Heart right ventricle (tissue), 16 donors: ENCODE results near the gene CACNA1C. TPM values are rescaled to one million over a fixed set of nuclear protein-coding genes. Genes with fewer than 3 reads are reported as not detected.
A peak's percentile ranks its signal among the peaks of the same experiment; 100 is the strongest.

Source experiments
- ATAC-seq, 8 donors: fragments of 200-7000 bp; cut with Tn5 transposase; one replicate each; pipeline ENCODE4 v1.9.1; 2020; ENCODE audit warnings: mild to moderate bottlenecking in 8 of 8, moderate library complexity in 8 of 8, moderate number of reproducible peaks in 1 of 8
- DNase-seq, 2 donors: peaks; one replicate each; pipeline ENCODE4 v3.0.0-alpha.2; 2020
- H3K27ac ChIP-seq, 10 donors: fragments of 200-600 bp; sonication (generic) in 2 of 10; one replicate each; pipeline versions ENCODE4 v1.5.0 to v1.8.0; 2020 to 2022; ENCODE audit warnings: mild to moderate bottlenecking in 3 of 10
- H3K27me3 ChIP-seq, 7 donors: fragments of 200-600 bp; one replicate each; pipeline ENCODE4 v1.8.0; 2021 to 2022; ENCODE audit warnings: mild to moderate bottlenecking in 2 of 7
- H3K36me3 ChIP-seq, 9 donors: fragments of 200-600 bp; sonication (generic) in 1 of 9; one replicate each; pipeline versions ENCODE4 v1.5.0 to v1.8.0; 2020 to 2022; ENCODE audit warnings: mild to moderate bottlenecking in 2 of 9
- H3K4me1 ChIP-seq, 9 donors: fragments of 200-600 bp; sonication (generic) in 1 of 9; one replicate each; pipeline versions ENCODE4 v1.5.0 to v1.8.0; 2020 to 2022; ENCODE audit warnings: mild to moderate bottlenecking in 4 of 9
- H3K4me3 ChIP-seq, 10 donors: fragments of 200-600 bp; sonication (generic) in 2 of 10; one replicate each; pipeline versions ENCODE4 v1.5.0 to v1.8.0; 2020 to 2022; ENCODE audit warnings: mild to moderate bottlenecking in 7 of 10, moderate library complexity in 2 of 10
- H3K9me3 ChIP-seq, 11 donors: fragments of 200-600 bp in 10 of 11; sonication (generic) in 2 of 11; one replicate each; pipeline versions ENCODE4 v1.5.0 to v1.8.0; 2013 to 2022; ENCODE audit warnings: mild to moderate bottlenecking in 2 of 11, control low read depth in 1 of 11, moderate library complexity in 1 of 11
- WGBS, 2 donors: extraction: QIAGEN DNeasy Blood & Tissue Kit; methylation state at CpG; one replicate each; pipeline ENCODE4 v1.1.7; 2013; ENCODE audit warnings: inconsistent platforms in 1 of 2; 5-methylcytosine and 5-hydroxymethylcytosine counted together
- intact Hi-C, 10 donors: fragments of 100-400 bp; cut with DNase I; formaldehyde crosslinking; loops; one replicate each; pipeline versions ENCODE4 v1.11.1 to v1.14.2; 2022
- polyA plus RNA-seq, 2 donors: library from polyadenylated mRNA; stranded (reverse); fragments of 200-250 nt; gene quantifications; one replicate each; pipeline ENCODE4 v1.2.3, GENCODE V29; 2013
- total RNA-seq, 10 donors: library from RNA; stranded (reverse); fragmentation: NEBNext Ultra II Directional in 3 of 10; extraction: Animal tissue kit (Norgen Biotek cat#: 25700) in 3 of 10; gene quantifications; one replicate each; pipeline versions ENCODE4 v1.2.1 to v1.2.4, GENCODE V29; 2021 to 2023
- TF ChIP-seq, protein P1 (sequence below), 9 donors: fragments of 200-600 bp; sonication (generic) in 2 of 9; IDR thresholded peaks; one replicate each; pipeline versions ENCODE4 v1.5.0 to v1.8.0; 2021 to 2022; ENCODE audit warnings: antibody characterized with exemption in 9 of 9, mild to moderate bottlenecking in 5 of 9, moderate library complexity in 1 of 9
- donor health status: Arrhythmogenic right ventricular cardiomyopathy.
- donor health status: ischemic (EF 13 %, LVEDD 7.1; RV severe dilation, severe dysfunction).
- donor health status: healthy with polysubstance abuse.
- donor health status: DM: no; HTN: yes; CAD: no.
- donor health status: DM: no; HTN: no; CAD: no.
- donor health status: ischemic (EF 25% LVEDD 6.9; RV normal size, moderate dysfunction).
- donor health status: ischemic (EF 25% LVEDD 5.7; RV mildly dilated, moderate dysfunction).
- donor health status: healthy.
- donor health status: DM: yes; HTN: yes; CAD: no.
- donor health status: Ischemic cardiomyopathy.
- donor health status: ischemic (EF 35%, LVEDD 5.7; RV mildly dilated, moderate dysfunction).
- donor health status: nonischemic (EF 11% LVEDD 7.7; RV severe dilation, severe dysfunction).
- donor health status: DM: yes; HTN: yes; CAD: no.
- donor health status: PGD.
- donor health status: ischemic (EF 29% LVEDD 5.4; RV normal size, mild dysfunction).
- donor health status: nonischemic (EF 23%, LVEDD 6.1; RV moderate dilation, normal function).

CACNA1C gene
- total and polyA plus RNA-seq, 12 donors: 19.1 to 222 (median 183) TPM

DNA sequence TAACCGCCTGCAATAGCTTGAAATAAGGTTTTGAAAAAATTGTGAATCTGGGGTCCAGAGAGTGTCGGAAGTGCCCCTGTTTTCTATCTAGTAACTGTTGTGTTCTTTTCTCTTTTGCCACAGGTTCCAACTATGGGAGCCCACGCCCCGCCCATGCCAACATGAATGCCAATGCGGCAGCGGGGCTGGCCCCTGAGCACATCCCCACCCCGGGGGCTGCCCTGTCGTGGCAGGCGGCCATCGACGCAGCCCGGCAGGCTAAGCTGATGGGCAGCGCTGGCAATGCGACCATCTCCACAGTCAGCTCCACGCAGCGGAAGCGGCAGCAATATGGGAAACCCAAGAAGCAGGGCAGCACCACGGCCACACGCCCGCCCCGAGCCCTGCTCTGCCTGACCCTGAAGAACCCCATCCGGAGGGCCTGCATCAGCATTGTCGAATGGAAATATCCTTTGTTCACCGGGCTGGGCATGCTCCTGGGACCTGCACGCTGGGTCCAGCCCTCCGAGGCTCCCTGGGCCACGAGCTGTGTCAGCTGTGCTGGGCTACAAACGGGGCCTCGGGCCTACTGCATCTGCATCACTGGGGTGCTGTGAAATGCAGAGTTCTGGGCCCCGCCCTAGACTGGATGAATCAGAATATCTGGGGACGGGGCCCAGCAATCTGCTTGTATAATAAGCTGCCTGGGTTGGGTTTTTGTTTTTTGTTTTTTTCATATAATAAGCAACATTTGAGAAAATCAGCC, 62.5 kb downstream of the CACNA1C start:
- H3K4me1 ChIP-seq: peaks cover 29 to 99% (median 72%) of the 10 kb centered on the region in 9 donors
- intact Hi-C loops: no loop called here
- H3K27ac ChIP-seq: peak overlapping the region in 5 of 10 donors; percentile 6 to 80 (median 60)
- no peaks in the 10 kb centered on the region for H3K9me3 ChIP-seq
- 94 to 95% methylated on average over 31 of the region's 31 CpGs for WGBS, 2 donors
- TF ChIP-seq, protein P1, sequence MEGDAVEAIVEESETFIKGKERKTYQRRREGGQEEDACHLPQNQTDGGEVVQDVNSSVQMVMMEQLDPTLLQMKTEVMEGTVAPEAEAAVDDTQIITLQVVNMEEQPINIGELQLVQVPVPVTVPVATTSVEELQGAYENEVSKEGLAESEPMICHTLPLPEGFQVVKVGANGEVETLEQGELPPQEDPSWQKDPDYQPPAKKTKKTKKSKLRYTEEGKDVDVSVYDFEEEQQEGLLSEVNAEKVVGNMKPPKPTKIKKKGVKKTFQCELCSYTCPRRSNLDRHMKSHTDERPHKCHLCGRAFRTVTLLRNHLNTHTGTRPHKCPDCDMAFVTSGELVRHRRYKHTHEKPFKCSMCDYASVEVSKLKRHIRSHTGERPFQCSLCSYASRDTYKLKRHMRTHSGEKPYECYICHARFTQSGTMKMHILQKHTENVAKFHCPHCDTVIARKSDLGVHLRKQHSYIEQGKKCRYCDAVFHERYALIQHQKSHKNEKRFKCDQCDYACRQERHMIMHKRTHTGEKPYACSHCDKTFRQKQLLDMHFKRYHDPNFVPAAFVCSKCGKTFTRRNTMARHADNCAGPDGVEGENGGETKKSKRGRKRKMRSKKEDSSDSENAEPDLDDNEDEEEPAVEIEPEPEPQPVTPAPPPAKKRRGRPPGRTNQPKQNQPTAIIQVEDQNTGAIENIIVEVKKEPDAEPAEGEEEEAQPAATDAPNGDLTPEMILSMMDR (IDR thresholded peaks at IDR 0.05): no peak
- DNase-seq (no peak), ATAC-seq (no peak)
- H3K27me3 ChIP-seq: no peaks in the 10 kb centered on the region
- no peak overlapping the region for H3K4me3 ChIP-seq
- peaks cover 0 to 39% (median 11%) of the 10 kb centered on the region in 9 donors for H3K36me3 ChIP-seq

DNA sequence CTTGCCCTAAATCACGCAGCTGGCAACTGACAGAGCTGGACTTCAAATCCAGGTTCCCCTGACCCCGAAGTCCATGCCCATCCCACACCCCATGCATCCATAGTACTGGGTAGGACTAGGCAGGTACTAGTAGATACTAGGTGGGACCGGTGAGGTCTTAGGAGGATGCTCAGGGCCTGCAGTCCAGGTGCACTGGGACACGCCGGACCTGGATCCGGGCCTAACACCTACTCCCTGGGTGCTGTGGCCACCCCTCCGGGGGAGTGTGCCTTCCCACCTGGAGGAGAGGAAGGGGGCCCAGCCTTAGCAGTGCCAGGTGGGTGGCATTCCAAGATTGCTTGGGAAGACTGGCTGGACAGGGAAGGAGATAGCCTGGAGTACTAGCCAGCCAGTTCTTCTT, 64.8 kb downstream of the CACNA1C start:
- no peaks in the 10 kb centered on the region for H3K27me3 ChIP-seq
- H3K27ac ChIP-seq: peak overlapping the region in 8 of 10 donors; percentile 10 to 79 (median 62)
- no peak overlapping the region for H3K4me3 ChIP-seq
- WGBS, 2 donors: 91 to 97% methylated on average over 7 of the region's 7 CpGs
- TF ChIP-seq, protein P1 (IDR thresholded peaks at IDR 0.05): no peak
- peaks cover 15 to 80% (median 53%) of the 10 kb centered on the region in 9 donors for H3K4me1 ChIP-seq
- DNase-seq (no peak), ATAC-seq (no peak)
- intact Hi-C loops: no loop called here
- H3K9me3 ChIP-seq: no peaks in the 10 kb centered on the region
- H3K36me3 ChIP-seq: peaks cover 0 to 57% (median 13%) of the 10 kb centered on the region in 9 donors

DNA sequence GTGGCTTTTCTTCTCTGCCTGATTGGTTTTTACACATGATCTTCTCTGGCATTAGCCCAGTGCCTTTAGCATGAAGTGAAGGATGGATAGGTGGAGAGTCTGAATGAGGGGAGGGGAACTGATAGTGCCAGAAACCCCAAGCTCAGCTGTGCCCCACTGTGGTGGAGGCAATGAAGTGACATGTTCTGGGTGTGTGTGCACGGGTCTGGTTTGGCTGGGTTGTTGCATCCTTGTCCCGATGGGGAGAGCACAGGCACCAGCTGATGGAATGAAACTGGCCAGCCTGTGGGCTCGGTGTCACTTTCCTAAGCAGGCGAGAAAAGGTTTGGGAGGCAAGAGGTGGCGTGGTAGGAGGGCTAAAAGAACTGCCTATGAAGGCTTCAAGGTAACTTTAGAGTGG, 65.3 kb downstream of the CACNA1C start:
- WGBS, 2 donors: 61 to 71% methylated on average over 5 of the region's 5 CpGs
- ATAC-seq (peak in 4 of 8 donors; percentile 3 to 18 (median 10)), DNase-seq (no peak)
- intact Hi-C loops: no loop called here
- Histone ChIP-seq H3K9me3 (no peaks in the 10 kb centered on the region), H3K36me3 (peaks cover 0 to 60% (median 13%) of the 10 kb centered on the region in 9 donors), H3K4me1 (peaks cover 15 to 75% (median 48%) of the 10 kb centered on the region in 9 donors), H3K27ac (peak overlapping the region in 9 of 10 donors; percentile 10 to 79 (median 60)), H3K27me3 (no peaks in the 10 kb centered on the region), H3K4me3 (no peak overlapping the region)
- TF ChIP-seq, protein P1 (IDR thresholded peaks at IDR 0.05): peak in 1 of 9 donors; percentile 17

DNA sequence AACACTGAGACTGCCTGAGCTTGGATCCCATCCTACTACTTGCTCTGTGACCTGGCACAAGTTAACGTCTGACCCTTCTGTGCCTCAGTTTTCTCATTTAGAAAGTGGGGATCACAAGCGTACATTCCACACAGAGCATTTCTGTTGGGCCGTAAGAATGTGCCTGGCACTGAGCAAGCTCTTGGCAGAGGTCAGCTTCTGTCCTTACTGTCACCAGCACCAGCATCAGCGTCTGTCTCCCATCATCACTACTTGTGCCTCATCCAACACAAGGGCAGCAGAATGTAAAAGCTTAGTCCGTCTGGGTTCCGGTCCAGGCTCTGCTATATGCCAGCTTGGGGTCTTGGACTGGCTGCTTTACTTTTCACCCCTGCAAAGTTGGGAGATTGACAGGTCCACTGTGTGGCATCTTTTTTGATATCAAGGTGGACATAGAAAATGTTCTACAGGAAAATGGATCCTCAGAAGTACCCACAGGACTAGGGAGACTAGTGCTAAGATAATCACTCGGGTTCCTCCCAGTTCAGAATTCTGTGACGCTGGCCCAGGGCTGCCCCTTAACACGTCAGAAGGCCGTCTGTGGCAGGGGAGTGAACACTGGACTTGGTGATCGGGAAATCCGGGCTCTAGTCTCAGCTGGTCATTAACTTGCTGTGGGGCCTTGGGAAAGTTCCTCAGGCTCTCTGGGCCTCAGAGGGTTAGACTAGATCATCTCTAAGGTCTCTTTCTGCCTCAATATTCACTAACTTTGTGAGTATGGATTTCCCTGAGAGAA, 65.9 kb downstream of the CACNA1C start:
- H3K4me3 ChIP-seq: no peak overlapping the region
- no peaks in the 10 kb centered on the region for H3K9me3 ChIP-seq
- peak; percentile 23 to 78 (median 48) for ATAC-seq
- peaks cover 0 to 61% (median 13%) of the 10 kb centered on the region in 9 donors for H3K36me3 ChIP-seq
- TF ChIP-seq, protein P1 (IDR thresholded peaks at IDR 0.05): no peak
- intact Hi-C loops: no loop called here
- H3K27me3 ChIP-seq: no peaks in the 10 kb centered on the region
- DNase-seq: peak in 1 of 2 donors; percentile 32
- peak overlapping the region; percentile 10 to 79 (median 57) for H3K27ac ChIP-seq
- 57 to 63% methylated on average over 12 of the region's 12 CpGs for WGBS, 2 donors
- peaks cover 15 to 69% (median 42%) of the 10 kb centered on the region in 9 donors for H3K4me1 ChIP-seq
